COLO668 (cell line): ENCODE data around the gene POLD2.
A peak's percentile ranks its signal among the peaks of the same experiment; 100 is the strongest.
"Not testable (repeated sequence)": the region's sequence is repeated elsewhere in the genome, so short reads cannot be mapped to it uniquely, and the experiment has no call there.

Experiments
- DNase-seq: peaks from one replicate; lab custom pipeline; 2025; ENCODE audit not compliant: unreplicated experiment; lab: John Stamatoyannopoulos, UW

POLD2 gene

DNA sequence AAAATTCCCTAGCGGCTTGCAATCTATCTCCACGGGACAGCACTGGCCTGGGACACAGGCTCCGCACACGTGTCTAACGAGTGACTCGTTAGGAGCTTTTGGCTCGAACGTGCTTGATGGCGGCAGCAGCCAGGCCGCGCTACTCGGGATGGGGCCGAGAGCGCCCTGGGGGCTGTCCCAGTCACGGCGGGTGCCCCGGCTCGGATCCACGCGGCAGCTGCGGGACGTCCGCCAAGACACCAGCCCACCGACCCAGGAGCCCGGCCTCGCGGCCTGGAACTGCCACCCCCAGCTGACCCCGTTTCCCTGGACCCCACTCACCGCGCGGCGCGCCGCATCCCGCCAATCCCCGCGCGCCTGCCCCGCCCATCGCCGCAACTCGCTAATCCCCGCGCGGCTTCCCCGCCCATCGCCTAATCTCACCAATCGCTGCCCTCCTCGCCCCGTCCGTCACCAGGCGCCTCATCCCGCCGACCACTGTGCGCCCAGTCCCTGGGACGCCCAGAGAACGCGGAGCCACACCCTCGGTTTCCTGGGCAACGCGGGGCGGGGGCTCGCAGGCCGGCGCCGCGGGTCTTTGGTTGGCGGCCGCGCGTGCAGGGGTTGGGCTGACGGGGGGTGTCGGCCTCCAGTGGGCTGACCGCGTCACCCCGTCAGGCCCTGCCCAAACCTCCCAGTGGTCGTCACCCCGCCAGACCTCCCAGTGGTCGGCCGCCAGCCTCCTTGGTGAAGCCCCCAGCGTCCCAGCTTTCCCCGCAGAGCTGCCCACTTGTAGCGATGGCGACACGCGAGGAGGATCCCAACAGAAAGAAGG, at the start of gene POLD2:
POLD2 (minus strand) TSS at position 359 of the 814 bp plus-strand sequence. CDS start 1,495 bp downstream, outside the sequence.
- peak; percentile 100 for DNase-seq

- DNase-seq: no peak
Observed at GRCh38 chr7:44172803-44173424, 49.6 kb upstream of the POLD2 start.

GRCh38 chr7:44172352-44172751, 49.0 kb upstream of the POLD2 start:
- DNase-seq: no peak

DNA sequence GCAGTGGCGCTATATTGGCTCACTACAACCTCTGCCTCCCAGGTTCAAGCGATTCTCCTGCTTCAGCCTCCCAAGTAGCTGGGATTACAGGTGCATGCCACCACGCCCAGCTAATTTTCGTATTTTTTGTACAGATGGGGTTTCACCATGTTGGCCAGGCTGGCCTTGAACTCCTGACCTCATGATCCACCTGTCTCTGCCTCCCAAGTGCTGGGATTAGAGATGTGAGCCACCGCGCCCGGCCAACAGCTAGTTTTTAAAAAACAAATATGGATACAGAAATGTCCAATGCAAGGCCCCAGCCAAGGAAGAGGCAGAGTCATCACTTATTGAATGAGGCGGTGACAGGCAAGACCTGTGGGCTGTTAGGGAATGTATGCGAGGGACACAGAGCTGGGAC, 48.6 kb upstream of the POLD2 start:
- DNase-seq: not testable (repeated sequence)

GRCh38 chr7:44167920-44168319, 44.6 kb upstream of the POLD2 start:
- DNase-seq: no peak

GRCh38 chr7:44163591-44163990, 40.2 kb upstream of the POLD2 start:
- DNase-seq: no peak

DNA sequence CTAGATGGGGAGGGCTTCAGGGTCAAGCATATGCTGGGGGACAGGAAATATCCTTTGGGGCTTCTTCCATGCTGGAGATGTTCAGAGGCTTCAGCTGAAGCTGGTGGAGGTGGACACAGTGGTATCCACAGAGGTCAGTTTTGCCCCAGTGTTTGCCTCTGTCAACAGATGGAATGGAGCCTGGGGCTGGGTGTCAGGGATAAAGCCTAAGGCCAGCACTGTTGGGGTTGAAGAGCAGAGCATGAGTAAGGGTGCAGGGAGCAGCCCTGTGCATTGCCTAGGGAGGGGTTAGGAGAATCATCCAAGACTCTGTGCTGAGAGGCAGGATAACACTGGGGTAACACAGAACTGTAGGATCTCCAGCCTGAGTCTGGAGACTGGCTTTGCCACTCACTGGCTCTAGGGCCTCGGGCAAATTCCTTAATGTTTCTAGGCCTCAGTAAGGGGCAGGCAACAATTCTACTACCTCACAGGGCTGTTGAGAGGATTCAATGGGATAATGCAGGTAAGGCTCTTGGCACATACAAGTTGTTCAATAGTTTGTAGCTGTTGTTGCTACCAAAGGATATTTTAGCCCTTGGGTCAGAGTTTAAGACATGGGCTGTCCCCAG, 39.5 kb upstream of the POLD2 start:
- no peak for DNase-seq

DNA sequence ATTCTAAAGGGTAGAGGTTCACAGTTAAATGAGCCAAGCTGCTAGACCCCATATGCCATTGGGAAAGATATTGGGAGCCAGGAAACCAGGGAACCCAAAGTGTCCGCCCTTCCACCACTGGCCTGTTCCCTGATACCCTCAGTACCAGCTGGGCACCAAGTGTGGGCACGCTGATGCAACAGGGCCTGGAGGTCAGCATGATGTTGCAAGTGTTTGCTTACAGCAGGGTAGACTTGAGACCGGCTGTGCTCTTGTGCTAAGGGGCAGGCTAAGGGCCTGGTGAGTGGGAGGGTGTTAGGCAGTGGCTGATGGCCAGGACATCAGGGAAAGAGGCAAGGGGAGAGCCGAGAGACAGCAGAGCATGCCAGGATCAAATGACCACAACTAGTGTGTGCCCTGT, 38.8 kb upstream of the POLD2 start:
- no peak for DNase-seq

GRCh38 chr7:44161371-44161770, 38.0 kb upstream of the POLD2 start:
- DNase-seq: no peak

- no peak for DNase-seq
Observed at GRCh38 chr7:44159824-44160630, 36.7 kb upstream of the POLD2 start.

- no peak for DNase-seq
Observed at GRCh38 chr7:44158873-44159631, 35.7 kb upstream of the POLD2 start.

DNA sequence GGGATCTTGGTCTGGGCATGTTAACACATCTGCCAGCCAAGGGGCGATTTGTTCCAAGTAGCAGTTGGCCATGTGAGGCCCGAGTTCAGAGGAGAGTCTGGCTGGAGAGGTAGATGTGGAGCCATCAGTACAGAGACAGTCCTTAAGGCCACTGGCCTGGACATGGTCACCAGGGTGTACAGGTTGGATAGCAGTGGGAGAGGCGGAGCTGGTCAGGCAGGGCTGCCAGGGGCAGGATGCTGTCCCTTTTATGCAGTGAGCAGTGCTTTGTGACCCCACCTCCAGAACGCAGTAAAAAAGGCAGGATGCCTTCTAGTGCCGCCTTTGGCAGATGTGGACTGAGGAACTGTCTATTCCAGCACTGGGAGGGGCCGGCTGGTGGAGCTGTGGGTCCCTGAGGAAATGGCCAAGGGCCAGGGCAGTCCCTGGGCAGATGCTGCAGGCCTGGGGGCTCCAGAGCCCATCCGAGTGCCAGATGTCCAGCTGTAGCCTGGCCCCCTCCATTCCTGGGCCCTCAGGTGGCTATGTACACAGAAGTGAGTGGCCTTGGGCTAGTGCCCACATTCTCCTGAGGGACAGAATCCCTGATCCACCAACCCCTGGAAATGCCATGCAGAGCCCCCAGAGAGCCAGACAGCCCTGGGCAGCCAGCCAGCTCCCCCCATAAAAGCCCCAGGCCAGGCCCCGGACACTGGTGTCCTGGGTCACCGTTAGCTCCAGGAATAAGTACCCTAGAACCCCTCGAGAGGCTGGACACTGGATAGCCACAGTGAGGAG, 34.9 kb upstream of the POLD2 start:
- no peak for DNase-seq

- no peak for DNase-seq
Observed at GRCh38 chr7:44157116-44158080, 34.0 kb upstream of the POLD2 start.

- DNase-seq: no peak
Observed at GRCh38 chr7:44156453-44157010, 33.2 kb upstream of the POLD2 start.

DNA sequence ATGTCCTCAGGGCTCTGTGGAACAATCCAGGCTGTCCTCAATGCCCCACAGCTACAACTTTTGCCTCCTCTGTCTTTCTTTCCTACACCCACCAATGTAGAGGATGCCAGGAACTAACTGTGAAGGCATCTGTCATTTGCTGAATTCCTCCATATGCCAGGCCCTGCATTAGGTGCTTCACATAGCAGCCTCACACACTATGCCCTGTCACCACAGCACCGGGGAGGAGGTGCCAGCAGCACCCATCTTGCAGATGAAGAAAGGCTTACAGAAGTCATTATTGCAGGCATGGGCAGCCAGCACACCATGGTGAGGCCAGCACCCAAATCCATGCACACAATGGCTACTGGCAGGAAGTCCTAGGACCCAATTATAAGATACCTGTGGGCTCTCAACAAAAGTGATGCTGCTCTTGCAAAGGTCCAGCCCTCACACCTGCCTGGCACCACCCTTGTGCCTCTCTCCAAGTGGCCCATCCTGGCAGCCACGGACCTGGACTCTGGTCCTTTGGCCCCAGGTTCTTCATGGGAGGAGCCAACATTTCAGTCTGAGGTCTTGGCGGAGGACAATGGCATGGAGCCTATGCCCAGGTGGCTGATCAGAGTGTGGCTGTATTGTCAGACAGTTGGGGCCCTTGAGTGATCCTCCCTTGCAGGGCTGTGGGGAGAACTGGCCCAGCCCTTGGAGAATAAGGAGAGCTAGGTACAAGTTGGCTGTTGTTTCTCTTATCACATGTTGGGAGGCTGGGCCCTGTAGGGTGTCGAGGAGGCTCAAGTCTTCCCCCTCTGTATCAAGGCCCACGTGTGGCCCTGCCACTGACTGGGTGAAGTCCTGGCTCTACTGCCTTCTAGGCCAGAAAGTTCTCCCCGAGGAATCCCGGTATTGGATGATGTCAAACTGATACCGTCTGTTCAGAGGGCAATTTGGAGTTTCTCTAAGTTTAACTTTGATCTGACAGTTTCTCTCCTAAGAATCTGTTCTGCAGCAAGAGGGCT, 32.1 kb upstream of the POLD2 start:
- DNase-seq: no peak

DNA sequence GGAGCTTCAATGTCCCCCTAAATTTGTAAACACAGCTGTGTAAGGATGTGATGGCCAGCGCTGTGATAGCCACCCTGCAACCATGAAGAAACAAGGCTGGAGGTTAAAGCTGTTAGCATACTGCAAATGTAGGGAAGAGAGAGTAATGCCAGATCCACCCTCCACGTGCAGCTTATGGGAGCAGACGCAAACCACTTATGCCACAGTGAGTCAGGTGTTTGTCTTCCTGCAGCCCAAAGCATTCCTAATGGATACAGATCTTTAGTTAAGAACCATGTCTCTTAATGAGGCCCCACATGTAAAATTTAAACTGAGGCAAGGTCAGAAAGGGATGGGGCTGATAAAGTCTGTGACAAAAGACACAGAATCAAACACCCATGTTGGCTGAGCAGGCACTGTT, 31.4 kb upstream of the POLD2 start:
- DNase-seq: no peak

DNA sequence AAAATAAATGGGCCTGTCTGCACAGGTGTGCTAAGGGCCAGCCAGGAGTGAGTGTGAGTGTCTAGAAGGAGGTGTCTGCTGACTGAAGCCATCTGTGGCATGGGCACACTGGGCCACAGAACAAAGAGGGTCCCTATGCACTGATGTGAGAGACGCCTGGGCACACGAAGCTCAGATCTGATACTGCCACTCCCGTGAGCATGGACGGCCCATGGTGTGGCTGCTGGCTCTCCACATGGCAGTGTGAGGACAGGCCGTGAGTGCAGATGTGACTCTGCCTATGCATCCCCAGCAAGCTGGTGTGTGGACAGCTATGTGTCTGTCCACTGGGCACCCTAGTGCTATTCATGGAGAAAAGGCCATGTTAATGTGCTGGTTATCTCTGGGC, 30.6 kb upstream of the POLD2 start:
- DNase-seq: no peak
